Central memory CD8-positive, alpha-beta T cell (primary cell): ENCODE results near the gene TMEM252.

ENCODE experiments used
- ATAC-seq: fragments of 150-1000 bp; cut with Tn5 transposase; replicated peaks from 2 replicates; pipeline ENCODE4 v1.10.0; 2022; ENCODE audit warnings: mild to moderate bottlenecking, moderate FRiP score, moderate number of reproducible peaks; ENCODE audit not compliant: poor library complexity, severe bottlenecking; ENCODE audit errors: extremely low read depth
- DNase-seq, 2 donors: peaks; one replicate each; pipeline ENCODE4 v3.0.0; 2021; ENCODE audit warnings: low spot score in 2 of 2
- H3K27ac Mint-ChIP-seq: one replicate; pipeline ENCODE4 v1.8.0; 2022; ENCODE audit warnings: low read depth, mild to moderate bottlenecking, moderate library complexity, mixed read lengths
- H3K27me3 Mint-ChIP-seq: one replicate; pipeline ENCODE4 v1.8.0; 2022; ENCODE audit warnings: mixed read lengths
- H3K36me3 Mint-ChIP-seq: one replicate; pipeline ENCODE4 v1.8.0; 2022; ENCODE audit warnings: mild to moderate bottlenecking, moderate library complexity, mixed read lengths; ENCODE audit not compliant: insufficient read depth
- H3K4me1 Mint-ChIP-seq: one replicate; pipeline ENCODE4 v1.8.0; 2022; ENCODE audit warnings: mixed read lengths
- H3K4me3 Mint-ChIP-seq: one replicate; pipeline ENCODE4 v1.8.0; 2022; ENCODE audit warnings: mild to moderate bottlenecking, moderate library complexity, mixed read lengths
- H3K9me3 Mint-ChIP-seq: one replicate; pipeline ENCODE4 v1.8.0; 2022; ENCODE audit warnings: mixed read lengths

The TMEM252 gene, protein sequence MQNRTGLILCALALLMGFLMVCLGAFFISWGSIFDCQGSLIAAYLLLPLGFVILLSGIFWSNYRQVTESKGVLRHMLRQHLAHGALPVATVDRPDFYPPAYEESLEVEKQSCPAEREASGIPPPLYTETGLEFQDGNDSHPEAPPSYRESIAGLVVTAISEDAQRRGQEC

DNA sequence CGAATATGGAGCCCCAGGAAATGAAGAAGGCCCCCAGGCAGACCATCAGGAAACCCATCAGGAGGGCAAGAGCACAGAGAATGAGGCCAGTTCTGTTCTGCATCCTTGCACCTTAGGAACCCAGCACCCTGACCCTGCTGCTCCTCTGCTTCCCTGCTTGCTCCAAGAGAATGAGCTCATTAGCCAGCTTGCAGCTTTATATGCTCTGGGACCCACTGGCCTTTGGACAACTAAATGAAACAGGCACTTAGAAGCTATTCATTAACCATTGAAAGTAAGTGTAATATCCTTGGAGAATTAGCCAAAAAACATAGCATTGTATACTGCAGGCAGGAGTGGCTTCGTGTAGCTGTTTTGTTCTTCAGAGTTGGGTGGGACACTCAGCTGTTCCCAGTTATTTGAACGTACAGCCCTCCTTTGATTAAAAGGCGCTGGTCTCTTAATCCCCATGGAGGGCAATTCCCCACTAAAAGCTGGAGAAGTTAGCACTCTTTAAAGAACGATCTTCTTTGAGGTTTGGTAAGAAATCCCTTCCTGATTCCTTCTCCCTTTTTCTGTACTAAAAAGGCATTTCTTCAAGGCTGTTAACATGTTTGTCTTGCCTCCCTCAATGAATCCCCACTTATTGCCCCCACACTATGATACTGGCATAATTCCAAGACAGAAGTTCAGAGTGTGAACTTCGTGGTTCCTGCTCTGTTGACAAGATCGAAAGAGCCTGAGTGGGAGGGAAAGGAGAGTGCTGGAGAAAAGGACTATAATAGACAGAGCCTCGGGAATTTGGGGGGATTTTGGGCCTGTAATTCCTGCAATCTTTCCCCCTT lies at the start of gene TMEM252:
Gene TMEM252 (minus strand): TSS at position 172 of the 824 bp plus-strand sequence. CDS start 69 bp downstream, at position 103.
- no peaks in the 10 kb centered on the region for H3K36me3 Mint-ChIP-seq
- H3K27ac Mint-ChIP-seq, result no peak within 1 kb of the TSS
- H3K9me3 Mint-ChIP-seq, result no peaks in the 10 kb centered on the region
- no peak for ATAC-seq
- H3K4me1 Mint-ChIP-seq, result no peaks in the 10 kb centered on the region
- no peak within 1 kb of the TSS for H3K4me3 Mint-ChIP-seq
- no peak for DNase-seq
- peaks cover 27% of the 10 kb centered on the region for H3K27me3 Mint-ChIP-seq

DNA sequence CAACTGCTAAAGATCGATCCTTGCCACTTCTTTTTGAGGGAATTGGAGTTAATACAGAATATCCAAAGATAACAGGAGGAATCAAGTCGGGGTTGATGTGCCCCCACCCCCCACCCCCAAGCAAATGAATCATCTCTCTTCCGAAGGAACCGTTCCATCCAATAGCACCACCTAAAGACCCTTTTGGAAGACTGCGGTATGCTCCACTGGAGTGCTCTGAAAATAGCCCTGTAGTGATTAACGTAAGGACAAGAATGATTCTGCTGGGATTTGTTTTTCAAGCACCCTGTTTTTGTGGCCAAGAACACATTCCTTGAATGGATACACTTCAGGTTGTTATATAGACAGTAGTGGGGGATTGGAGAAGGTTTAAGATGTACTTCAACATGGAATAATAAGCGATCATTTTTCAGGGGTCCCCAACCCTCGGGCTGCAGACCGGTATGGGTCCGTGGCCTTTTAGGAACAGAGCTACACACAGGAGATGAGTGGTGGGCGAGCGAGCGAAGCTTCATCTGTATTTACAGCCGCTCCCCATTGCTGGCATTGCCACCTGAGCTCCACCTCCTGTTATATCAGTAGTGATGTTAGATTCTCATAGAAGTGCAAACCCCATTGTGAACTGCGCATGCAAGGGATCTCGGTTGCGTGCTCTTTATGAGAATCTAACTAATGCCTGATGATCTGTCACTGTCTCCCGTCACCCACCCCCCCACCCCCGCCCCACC lies 44.5 kb upstream of the TMEM252 start:
- Mint-ChIP-seq H3K4me1 (no peaks in the 10 kb centered on the region), H3K4me3 (no peak overlapping the region), H3K36me3 (peaks cover 2% of the 10 kb centered on the region), H3K27me3 (peaks cover 20% of the 10 kb centered on the region), H3K27ac (no peak overlapping the region), H3K9me3 (no peaks in the 10 kb centered on the region)
- ATAC-seq (no peak), DNase-seq (no peak)

DNA sequence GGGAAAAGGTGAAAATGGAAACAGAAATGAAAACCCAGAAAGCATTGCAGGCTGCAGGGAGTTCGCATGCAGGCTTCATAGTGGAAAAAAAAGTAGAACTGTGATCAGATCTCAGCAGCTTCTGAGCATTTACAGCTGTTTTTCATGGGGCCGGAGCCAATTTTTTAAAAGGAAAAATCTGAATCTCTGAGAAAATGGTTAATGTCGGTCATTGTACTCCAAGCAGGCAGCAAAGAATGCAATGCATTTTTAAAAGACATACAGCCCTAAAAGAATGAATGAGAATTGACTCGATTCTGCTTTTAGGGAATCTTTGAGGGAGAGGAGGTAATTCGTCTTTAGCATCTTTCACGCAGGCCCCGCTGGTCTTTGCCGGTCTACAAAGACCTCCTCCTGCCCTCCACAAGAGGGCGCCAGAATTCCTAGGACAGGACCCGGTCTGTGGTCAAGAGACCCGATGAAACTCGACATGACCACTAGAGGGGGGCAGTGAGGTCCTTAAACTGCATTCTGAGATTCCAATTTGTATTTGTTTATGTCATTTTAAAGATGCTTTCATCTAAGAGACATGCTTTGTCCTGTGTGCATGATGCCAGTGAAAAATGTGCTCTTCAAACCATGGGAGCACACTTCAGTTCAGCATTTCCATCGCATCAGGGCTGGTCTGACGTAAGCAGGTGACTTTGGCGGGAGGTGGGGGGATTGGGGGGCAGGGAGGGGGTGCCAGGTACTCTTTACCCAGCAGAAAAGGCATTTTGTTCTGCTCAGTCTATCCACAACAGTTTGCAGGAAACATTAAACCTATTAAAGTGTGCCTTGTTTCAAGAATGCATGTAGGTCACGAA lies 43.7 kb upstream of the TMEM252 start:
- no peaks in the 10 kb centered on the region for H3K4me1 Mint-ChIP-seq
- H3K36me3 Mint-ChIP-seq, result peaks cover 2% of the 10 kb centered on the region
- peak; percentile 47 to 69 for DNase-seq
- H3K27ac Mint-ChIP-seq, result no peak overlapping the region
- H3K9me3 Mint-ChIP-seq, result no peaks in the 10 kb centered on the region
- no peak overlapping the region for H3K4me3 Mint-ChIP-seq
- H3K27me3 Mint-ChIP-seq, result peaks cover 13% of the 10 kb centered on the region
- peak; percentile 92 for ATAC-seq

DNA sequence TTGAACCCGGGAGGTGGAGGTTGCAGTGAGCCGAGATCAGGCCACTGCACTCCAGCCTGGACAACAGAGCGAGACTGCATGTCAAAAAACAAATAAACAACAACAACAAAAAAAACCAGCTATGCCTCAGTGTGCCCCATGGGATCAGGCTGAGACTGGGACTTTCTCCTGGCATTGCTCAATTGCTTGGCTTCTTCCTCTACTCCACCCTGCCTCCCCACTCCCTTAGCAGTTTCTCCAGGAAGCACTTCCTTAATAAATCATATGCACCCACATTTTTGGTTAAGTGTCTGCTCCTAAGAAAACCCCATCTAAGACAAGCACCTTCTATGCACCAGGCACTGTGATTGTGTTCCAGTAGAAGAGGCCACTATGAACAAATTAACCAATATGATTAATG lies 41.0 kb upstream of the TMEM252 start:
- Mint-ChIP-seq H3K36me3 (peaks cover 2% of the 10 kb centered on the region), H3K9me3 (no peaks in the 10 kb centered on the region), H3K4me3 (no peak overlapping the region), H3K4me1 (no peaks in the 10 kb centered on the region), H3K27ac (no peak overlapping the region), H3K27me3 (peaks cover 13% of the 10 kb centered on the region)
- ATAC-seq (no peak), DNase-seq (no peak)

DNA sequence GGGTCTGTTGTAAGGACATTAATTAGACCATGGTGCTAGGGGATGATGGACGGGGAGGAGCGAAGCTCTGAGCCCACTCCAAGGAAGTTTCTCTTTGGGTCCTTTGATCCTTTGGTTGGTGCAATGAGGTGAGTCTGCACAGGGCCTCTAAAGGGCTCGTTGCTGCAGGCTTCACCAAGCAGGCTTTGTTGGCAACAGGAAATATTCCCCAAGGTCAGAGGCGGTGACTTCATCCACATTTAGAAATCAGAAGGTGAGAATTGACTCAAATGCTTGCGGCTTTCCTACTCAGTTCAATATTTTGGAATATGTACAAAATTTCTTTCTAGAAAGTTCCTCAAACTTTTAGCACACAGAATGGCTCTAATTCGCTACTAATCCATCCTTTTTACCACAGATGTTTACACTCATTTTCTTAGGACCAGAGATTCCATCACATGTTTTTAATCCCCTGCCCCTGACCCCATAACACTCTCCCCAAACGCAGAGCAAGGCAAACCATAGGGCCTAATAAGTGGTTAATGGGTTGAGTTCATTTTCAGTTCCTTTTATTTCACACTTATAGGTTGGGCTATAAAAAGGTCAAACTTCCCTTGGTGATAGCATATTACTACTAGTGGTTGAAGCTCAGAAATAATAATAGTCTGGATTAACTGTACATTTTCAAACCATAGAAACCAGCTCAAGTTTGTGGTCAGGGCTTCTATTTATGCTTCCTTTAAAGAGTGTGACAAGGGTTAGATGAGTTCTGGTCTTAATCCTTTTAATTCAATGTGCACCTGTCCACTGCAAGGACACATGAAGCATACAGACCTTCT lies 37.3 kb upstream of the TMEM252 start:
- Mint-ChIP-seq H3K4me1 (no peaks in the 10 kb centered on the region), H3K9me3 (no peaks in the 10 kb centered on the region), H3K27ac (no peak overlapping the region), H3K27me3 (peaks cover 22% of the 10 kb centered on the region), H3K36me3 (no peaks in the 10 kb centered on the region), H3K4me3 (no peak overlapping the region)
- DNase-seq (no peak), ATAC-seq (no peak)

DNA sequence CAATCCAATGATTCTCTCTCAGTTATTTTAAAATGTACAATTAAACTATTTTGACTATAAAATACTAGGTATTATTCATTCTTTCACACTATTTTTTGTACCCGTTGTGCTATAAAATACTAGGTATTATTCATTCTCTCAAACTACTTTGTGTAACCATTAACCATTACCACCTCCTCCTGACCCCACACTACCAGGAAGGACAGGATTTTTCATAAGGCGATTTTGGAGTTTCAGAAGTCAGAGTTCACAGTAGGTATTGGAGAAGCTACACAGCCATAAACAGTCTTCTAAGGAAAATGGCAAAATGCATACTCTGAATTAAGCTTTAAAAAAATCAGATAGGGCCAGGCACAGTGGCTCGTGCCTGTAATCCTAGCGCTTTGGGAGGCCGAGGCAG lies 35.1 kb upstream of the TMEM252 start:
- Mint-ChIP-seq H3K36me3 (no peaks in the 10 kb centered on the region), H3K27me3 (peaks cover 23% of the 10 kb centered on the region), H3K9me3 (no peaks in the 10 kb centered on the region), H3K4me1 (no peaks in the 10 kb centered on the region), H3K27ac (no peak overlapping the region), H3K4me3 (no peak overlapping the region)
- DNase-seq, result no peak
- no peak for ATAC-seq

DNA sequence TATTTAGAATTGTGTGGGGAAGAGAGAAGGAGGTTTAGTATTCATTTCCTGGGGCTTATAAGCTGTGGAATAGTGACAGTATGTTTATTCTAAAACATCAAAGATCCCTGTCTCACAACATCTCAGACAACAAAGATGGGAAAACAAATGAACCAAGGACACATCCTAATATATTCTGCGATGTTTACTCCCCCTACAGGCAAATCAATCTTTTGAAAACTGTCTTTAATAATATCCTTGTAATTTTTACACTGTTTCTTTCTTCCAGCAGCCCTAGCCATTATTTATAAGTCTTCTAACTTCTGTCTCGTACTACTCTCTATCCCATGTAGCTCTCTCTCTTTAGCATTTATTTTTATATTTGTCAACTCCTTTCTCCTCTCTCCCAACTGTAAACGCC lies 33.5 kb upstream of the TMEM252 start:
- no peaks in the 10 kb centered on the region for H3K9me3 Mint-ChIP-seq
- no peaks in the 10 kb centered on the region for H3K36me3 Mint-ChIP-seq
- ATAC-seq, result no peak
- no peak for DNase-seq
- H3K27ac Mint-ChIP-seq, result no peak overlapping the region
- H3K27me3 Mint-ChIP-seq, result peaks cover 40% of the 10 kb centered on the region
- no peaks in the 10 kb centered on the region for H3K4me1 Mint-ChIP-seq
- no peak overlapping the region for H3K4me3 Mint-ChIP-seq

DNA sequence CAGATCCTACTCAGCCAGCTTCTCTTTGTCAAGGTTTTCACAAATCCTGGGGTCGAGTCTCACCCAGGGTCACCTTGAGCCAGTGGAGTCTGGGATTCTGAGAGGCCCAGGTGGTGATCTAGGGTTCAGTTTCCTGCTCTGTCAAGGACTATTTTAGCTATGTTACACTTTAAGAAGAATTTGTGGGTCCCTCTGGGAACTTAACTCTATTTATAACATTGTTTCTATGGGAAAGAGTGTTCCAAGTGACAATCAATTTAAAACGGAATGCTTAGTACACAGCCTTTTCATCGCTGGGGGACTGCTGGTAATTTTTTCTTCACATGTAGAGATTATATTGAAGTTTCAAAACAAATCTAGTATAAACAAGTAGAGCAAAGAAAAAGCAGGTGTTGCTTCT lies 26.9 kb upstream of the TMEM252 start:
- no peak overlapping the region for H3K27ac Mint-ChIP-seq
- no peak for DNase-seq
- no peaks in the 10 kb centered on the region for H3K4me1 Mint-ChIP-seq
- no peaks in the 10 kb centered on the region for H3K9me3 Mint-ChIP-seq
- H3K36me3 Mint-ChIP-seq, result no peaks in the 10 kb centered on the region
- no peak for ATAC-seq
- H3K4me3 Mint-ChIP-seq, result no peak overlapping the region
- H3K27me3 Mint-ChIP-seq, result peaks cover 71% of the 10 kb centered on the region

DNA sequence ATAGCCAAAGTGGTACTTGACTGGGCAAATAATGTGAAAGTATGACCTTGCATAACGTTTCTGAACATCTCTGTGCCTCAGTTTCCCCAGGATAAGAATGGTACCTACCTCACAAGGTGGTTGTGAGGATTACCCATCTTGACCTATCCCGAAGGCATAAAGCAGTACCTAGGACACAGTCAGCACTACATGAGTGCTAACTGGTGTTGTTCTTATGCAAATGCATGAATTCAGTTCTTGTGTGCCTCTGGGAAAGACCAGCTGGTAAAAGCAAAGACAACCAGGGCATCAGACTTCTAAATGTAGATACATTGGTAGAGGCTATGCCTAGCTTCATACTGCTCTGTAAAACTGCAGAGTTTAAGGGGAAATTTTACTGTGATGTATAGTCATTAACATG lies 21.8 kb upstream of the TMEM252 start:
- H3K36me3 Mint-ChIP-seq, result no peaks in the 10 kb centered on the region
- no peak for ATAC-seq
- no peaks in the 10 kb centered on the region for H3K9me3 Mint-ChIP-seq
- no peak overlapping the region for H3K27ac Mint-ChIP-seq
- no peak for DNase-seq
- H3K4me1 Mint-ChIP-seq, result no peaks in the 10 kb centered on the region
- H3K4me3 Mint-ChIP-seq, result no peak overlapping the region
- H3K27me3 Mint-ChIP-seq, result peaks cover 37% of the 10 kb centered on the region

DNA sequence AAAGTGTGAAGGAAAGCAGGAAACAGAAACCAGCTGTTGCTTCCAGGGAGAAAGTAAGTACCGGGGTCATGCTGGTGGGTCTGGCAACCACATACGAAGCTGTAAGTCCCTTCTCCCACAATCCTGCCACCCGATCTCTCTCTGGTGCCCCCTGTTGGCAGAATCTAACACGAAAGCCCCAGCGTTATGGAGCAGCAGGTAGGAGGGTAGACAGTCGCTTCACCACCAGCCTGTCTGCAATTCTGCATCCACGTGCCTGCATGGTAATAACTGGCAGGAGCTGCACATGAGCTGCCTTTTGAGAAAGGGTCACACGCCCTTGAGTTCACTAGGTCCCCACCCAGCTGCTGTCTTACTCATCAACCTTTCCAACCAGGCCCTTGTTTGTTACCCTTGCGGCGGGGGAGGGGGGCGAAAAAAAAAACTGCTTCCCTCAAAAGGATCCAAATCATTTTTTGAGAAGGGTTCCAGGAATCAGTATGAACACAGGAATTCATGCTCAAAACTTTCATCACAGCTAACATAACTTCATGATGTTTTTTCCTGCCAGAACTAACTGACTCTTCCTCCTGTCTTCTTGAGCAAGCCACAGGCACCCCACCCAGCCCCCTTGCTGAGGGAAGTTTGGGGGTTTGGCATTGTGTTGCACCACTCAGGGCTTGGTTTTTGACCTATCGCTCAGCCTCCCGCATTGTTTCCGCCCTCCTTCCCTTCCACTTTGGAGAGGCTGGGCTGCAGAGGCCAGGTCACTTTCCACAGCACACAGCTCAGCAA lies 19.6 kb upstream of the TMEM252 start:
- Mint-ChIP-seq H3K36me3 (no peaks in the 10 kb centered on the region), H3K27me3 (peaks cover 29% of the 10 kb centered on the region), H3K4me3 (no peak overlapping the region), H3K27ac (no peak overlapping the region), H3K9me3 (no peaks in the 10 kb centered on the region), H3K4me1 (no peaks in the 10 kb centered on the region)
- peak; percentile 22 to 29 for DNase-seq
- ATAC-seq, result no peak

DNA sequence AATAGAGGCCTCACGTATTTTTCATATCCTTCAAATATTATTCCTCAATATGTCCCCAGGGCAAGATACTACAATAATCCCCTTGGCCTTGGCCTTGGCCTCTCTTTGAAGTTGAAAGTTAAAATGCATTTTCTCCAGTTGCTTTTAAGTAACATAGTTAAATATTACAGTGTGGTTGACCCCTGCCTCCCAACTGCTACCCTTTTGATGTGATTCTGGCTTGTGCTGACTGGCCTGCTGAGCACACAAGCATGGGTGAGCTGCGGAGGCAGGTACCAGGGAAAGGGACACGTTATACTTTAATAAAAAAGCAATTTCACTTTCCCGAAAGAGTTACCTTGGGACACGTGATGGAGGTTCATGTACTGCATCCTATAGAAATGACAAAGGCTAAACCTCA lies 17.9 kb upstream of the TMEM252 start:
- ATAC-seq, result no peak
- H3K4me1 Mint-ChIP-seq, result no peaks in the 10 kb centered on the region
- H3K9me3 Mint-ChIP-seq, result no peaks in the 10 kb centered on the region
- H3K4me3 Mint-ChIP-seq, result no peak overlapping the region
- DNase-seq, result no peak
- no peaks in the 10 kb centered on the region for H3K36me3 Mint-ChIP-seq
- no peak overlapping the region for H3K27ac Mint-ChIP-seq
- peaks cover 15% of the 10 kb centered on the region for H3K27me3 Mint-ChIP-seq
